CD14-positive monocyte (primary cell): ENCODE results near the gene CCDC70. TPM values are rescaled to one million over a fixed set of nuclear protein-coding genes. Genes with fewer than 3 reads are reported as not detected.

Source experiments
- DNase-seq, 3 donors: peaks; one replicate each; pipeline ENCODE4 v3.0.0-alpha.2; 2011 to 2022
- H2AFZ ChIP-seq: 2 replicates; pipeline ENCODE4 v1.6.0; 2012; ENCODE audit warnings: mild to moderate bottlenecking, low read depth, low read length, inconsistent platforms; ENCODE audit not compliant: insufficient read depth, poor library complexity, severe bottlenecking
- H3K27ac ChIP-seq, 2 donors: 1 replicate in 1 of 2; 2 replicates in 1 of 2; pipeline ENCODE4 v1.5.1; 2012 to 2013; ENCODE audit warnings: low read length in 2 of 2, control low read depth in 1 of 2, inconsistent platforms in 1 of 2, low read depth in 1 of 2, mild to moderate bottlenecking in 1 of 2
- H3K27me3 ChIP-seq, 2 donors: one replicate each; pipeline versions ENCODE4 v1.6.0 to v1.6.1; 2011 to 2013; ENCODE audit warnings: low read length in 2 of 2; ENCODE audit not compliant: control insufficient read depth in 2 of 2, insufficient read depth in 2 of 2
- H3K36me3 ChIP-seq, 2 donors: replicated peaks in 1 of 2; 1 replicate in 1 of 2; 2 replicates in 1 of 2; pipeline versions ENCODE4 v1.5.1 to v1.6.1; 2012 to 2013; ENCODE audit warnings: low read length in 2 of 2, control low read depth in 1 of 2, inconsistent platforms in 1 of 2, mild to moderate bottlenecking in 1 of 2; ENCODE audit not compliant: insufficient read depth in 2 of 2, control insufficient read depth in 1 of 2
- H3K4me1 ChIP-seq, 2 donors: 1 replicate in 1 of 2; 2 replicates in 1 of 2; pipeline versions ENCODE4 v1.5.1 to v1.6.1; 2012 to 2013; ENCODE audit warnings: low read length in 2 of 2, control low read depth in 1 of 2, inconsistent platforms in 1 of 2, mild to moderate bottlenecking in 1 of 2, moderate library complexity in 1 of 2; ENCODE audit not compliant: insufficient read depth in 2 of 2, control insufficient read depth in 1 of 2
- H3K4me2 ChIP-seq: replicated peaks from 2 replicates; pipeline ENCODE3; 2012; ENCODE audit warnings: low read length, moderate library complexity, mild to moderate bottlenecking; ENCODE audit not compliant: poor library complexity, severe bottlenecking; ENCODE audit errors: extremely low read depth
- H3K4me3 ChIP-seq, 3 experiments: fragments of 200-600 bp in 1 of 3; sonication (generic) in 1 of 3; replicated peaks in 1 of 3; 1 replicate in 2 of 3; 2 replicates in 1 of 3; pipeline ENCODE4 v1.5.1; 2011 to 2013; ENCODE audit warnings: low read length in 3 of 3, mild to moderate bottlenecking in 3 of 3, control low read depth in 2 of 3, low read depth in 2 of 3, inconsistent platforms in 1 of 3, moderate library complexity in 1 of 3
- H3K79me2 ChIP-seq: 2 replicates; pipeline ENCODE4 v1.6.0; 2012; ENCODE audit warnings: mild to moderate bottlenecking, control low read depth, inconsistent platforms, low read length, moderate library complexity; ENCODE audit not compliant: insufficient read depth
- H3K9ac ChIP-seq: 2 replicates; pipeline ENCODE4 v1.6.0; 2017; ENCODE audit warnings: low read length, mild to moderate bottlenecking; ENCODE audit not compliant: insufficient read depth, poor library complexity, severe bottlenecking
- H3K9me3 ChIP-seq, 2 donors: replicated peaks in 1 of 2; 1 replicate in 1 of 2; 2 replicates in 1 of 2; pipeline versions ENCODE4 v1.5.1 to v1.6.1; 2012 to 2013; ENCODE audit warnings: low read length in 2 of 2, control low read depth in 1 of 2; ENCODE audit not compliant: control insufficient read depth in 1 of 2, insufficient read depth in 1 of 2
- H4K20me1 ChIP-seq: 2 replicates; pipeline ENCODE4 v1.6.0; 2012; ENCODE audit warnings: mild to moderate bottlenecking, low read length, control low read depth, moderate library complexity; ENCODE audit not compliant: insufficient read depth
- H3K27ac Mint-ChIP-seq, 7 donors: one replicate each; pipeline ENCODE4 v1.8.0; 2020; ENCODE audit warnings: mild to moderate bottlenecking in 7 of 7, mixed read lengths in 7 of 7, moderate library complexity in 6 of 7, inconsistent platforms in 2 of 7
- H3K27me3 Mint-ChIP-seq, 3 donors: one replicate each; pipeline ENCODE4 v1.8.0; 2021 to 2022; ENCODE audit warnings: low read depth in 3 of 3, mild to moderate bottlenecking in 3 of 3, mixed read lengths in 3 of 3, moderate library complexity in 3 of 3, inconsistent platforms in 1 of 3
- H3K36me3 Mint-ChIP-seq, 2 donors: one replicate each; pipeline ENCODE4 v1.8.0; 2020; ENCODE audit warnings: mixed read lengths in 2 of 2, inconsistent platforms in 1 of 2, mild to moderate bottlenecking in 1 of 2
- H3K4me1 Mint-ChIP-seq: one replicate; pipeline ENCODE4 v1.8.0; 2020; ENCODE audit warnings: mild to moderate bottlenecking, mixed read lengths
- H3K4me3 Mint-ChIP-seq, 2 donors: one replicate each; pipeline ENCODE4 v1.8.0; 2020; ENCODE audit warnings: mild to moderate bottlenecking in 2 of 2, mixed read lengths in 2 of 2, moderate library complexity in 1 of 2
- H3K9me3 Mint-ChIP-seq, 7 donors: one replicate each; pipeline ENCODE4 v1.8.0; 2020 to 2022; ENCODE audit warnings: mixed read lengths in 7 of 7, mild to moderate bottlenecking in 6 of 7, moderate library complexity in 6 of 7, inconsistent platforms in 2 of 7
- WGBS: methylation state at CpG from one replicate; pipeline ENCODE4 v1.1.5; 2013; ENCODE audit warnings: missing lambda C conversion rate; ENCODE audit not compliant: insufficient coverage; 5-methylcytosine and 5-hydroxymethylcytosine counted together
- intact Hi-C, 2 donors: fragments of 100-400 bp; cut with micrococcal nuclease; formaldehyde crosslinking; loops; one replicate each; pipeline versions ENCODE4 v1.15.0 to v1.15.1; 2023
- polyA plus RNA-seq, 3 donors: library from polyadenylated mRNA; depleted of rRNA in 1 of 3; unstranded in 2 of 3; stranded (reverse) in 1 of 3; fragments of 300-500 nt in 2 of 3; fragments of >200 nt in 1 of 3; fragmentation: Illumina TruSeq in 2 of 3; gene quantifications; 1 replicate in 2 of 3; 2 replicates in 1 of 3; pipeline ENCODE4 v1.2.3, GENCODE V29; 2012 to 2021
- TF ChIP-seq, protein P1 (sequence below): fragments of 200-600 bp; IDR thresholded peaks from one replicate; pipeline ENCODE4 v1.8.0; 2022; ENCODE audit warnings: antibody characterized with exemption, mild to moderate bottlenecking

CCDC70 gene
- polyA plus RNA-seq, 3 donors: not detected

DNA sequence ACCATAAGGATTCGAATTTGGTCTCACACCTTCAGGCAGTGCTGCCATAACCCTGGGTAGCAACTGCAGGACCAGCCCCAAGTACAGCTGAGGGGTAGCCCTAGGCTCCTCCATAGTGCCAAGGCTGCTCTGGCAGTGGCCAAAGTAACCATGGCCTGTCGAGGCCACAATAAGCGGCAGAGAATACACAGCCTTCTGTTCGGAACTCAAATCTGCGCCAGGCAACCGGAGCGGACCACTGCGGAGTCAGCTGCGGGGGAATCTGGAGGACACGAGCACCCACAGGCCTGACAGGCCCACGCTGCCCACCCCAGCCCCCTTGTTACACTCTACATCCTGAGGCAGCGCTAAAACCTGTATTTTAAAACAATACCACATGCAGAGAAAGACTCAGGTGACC, 48.7 kb downstream of the CCDC70 start:
- no peak overlapping the region for H2AFZ ChIP-seq
- H3K27ac ChIP-seq: no peak overlapping the region
- Mint-ChIP-seq H3K9me3 (peaks cover 0 to 3% (median 0%) of the 10 kb centered on the region in 7 donors), H3K36me3 (no peaks in the 10 kb centered on the region), H3K4me3 (no peak overlapping the region), H3K4me1 (peaks cover 9% of the 10 kb centered on the region), H3K27ac (no peak overlapping the region), H3K27me3 (peaks cover 0 to 3% (median 1%) of the 10 kb centered on the region in 3 donors)
- no peak for DNase-seq
- H3K9ac ChIP-seq: no peak overlapping the region
- TF ChIP-seq, protein P1, sequence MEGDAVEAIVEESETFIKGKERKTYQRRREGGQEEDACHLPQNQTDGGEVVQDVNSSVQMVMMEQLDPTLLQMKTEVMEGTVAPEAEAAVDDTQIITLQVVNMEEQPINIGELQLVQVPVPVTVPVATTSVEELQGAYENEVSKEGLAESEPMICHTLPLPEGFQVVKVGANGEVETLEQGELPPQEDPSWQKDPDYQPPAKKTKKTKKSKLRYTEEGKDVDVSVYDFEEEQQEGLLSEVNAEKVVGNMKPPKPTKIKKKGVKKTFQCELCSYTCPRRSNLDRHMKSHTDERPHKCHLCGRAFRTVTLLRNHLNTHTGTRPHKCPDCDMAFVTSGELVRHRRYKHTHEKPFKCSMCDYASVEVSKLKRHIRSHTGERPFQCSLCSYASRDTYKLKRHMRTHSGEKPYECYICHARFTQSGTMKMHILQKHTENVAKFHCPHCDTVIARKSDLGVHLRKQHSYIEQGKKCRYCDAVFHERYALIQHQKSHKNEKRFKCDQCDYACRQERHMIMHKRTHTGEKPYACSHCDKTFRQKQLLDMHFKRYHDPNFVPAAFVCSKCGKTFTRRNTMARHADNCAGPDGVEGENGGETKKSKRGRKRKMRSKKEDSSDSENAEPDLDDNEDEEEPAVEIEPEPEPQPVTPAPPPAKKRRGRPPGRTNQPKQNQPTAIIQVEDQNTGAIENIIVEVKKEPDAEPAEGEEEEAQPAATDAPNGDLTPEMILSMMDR: no peak
- intact Hi-C loops: no loop called here
- no peaks in the 10 kb centered on the region for H4K20me1 ChIP-seq
- H3K9me3 ChIP-seq: no peaks in the 10 kb centered on the region
- no peak overlapping the region for H3K4me2 ChIP-seq
- no peak overlapping the region for H3K4me3 ChIP-seq
- WGBS: 95% methylated on average over 11 of the region's 12 CpGs
- no peaks in the 10 kb centered on the region for H3K27me3 ChIP-seq
- H3K79me2 ChIP-seq: no peaks in the 10 kb centered on the region
- no peaks in the 10 kb centered on the region for H3K36me3 ChIP-seq
- no peaks in the 10 kb centered on the region for H3K4me1 ChIP-seq

DNA sequence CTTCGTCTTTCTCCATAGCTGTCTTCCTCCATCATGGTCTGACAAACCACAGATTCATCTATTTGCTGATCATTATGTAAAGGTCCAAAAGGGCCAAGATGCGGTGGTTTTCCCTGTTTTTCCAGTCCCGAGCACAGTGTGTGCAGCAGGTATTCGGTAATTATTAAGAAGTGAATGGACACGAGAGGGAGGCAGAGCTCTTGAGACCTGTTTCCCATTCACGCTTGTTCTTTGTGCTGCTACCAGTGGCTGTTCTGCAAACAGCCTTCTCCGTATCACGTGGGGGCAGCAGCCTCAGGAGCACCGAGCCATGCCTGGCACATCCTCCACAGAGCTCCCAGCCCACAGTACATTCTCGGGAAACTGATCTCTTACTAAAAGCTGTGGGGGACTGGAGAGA, 50.3 kb downstream of the CCDC70 start:
- Histone ChIP-seq H3K9me3 (no peaks in the 10 kb centered on the region), H3K27me3 (no peaks in the 10 kb centered on the region), H3K4me1 (no peaks in the 10 kb centered on the region), H3K9ac (no peak overlapping the region), H3K4me3 (no peak overlapping the region), H2AFZ (peak overlapping the region; percentile 19), H4K20me1 (no peaks in the 10 kb centered on the region), H3K36me3 (no peaks in the 10 kb centered on the region), H3K79me2 (no peaks in the 10 kb centered on the region), H3K27ac (no peak overlapping the region), H3K4me2 (no peak overlapping the region)
- no peak for DNase-seq
- peaks cover 4% of the 10 kb centered on the region for H3K4me1 Mint-ChIP-seq
- TF ChIP-seq, protein P1: no peak
- H3K9me3 Mint-ChIP-seq: peaks cover 0 to 3% (median 0%) of the 10 kb centered on the region in 7 donors
- H3K27ac Mint-ChIP-seq: no peak overlapping the region
- no peak overlapping the region for H3K4me3 Mint-ChIP-seq
- H3K27me3 Mint-ChIP-seq: peaks cover 0 to 3% (median 1%) of the 10 kb centered on the region in 3 donors
- intact Hi-C loops: no loop called here
- no peaks in the 10 kb centered on the region for H3K36me3 Mint-ChIP-seq
- 73% methylated on average over 3 of the region's 10 CpGs for WGBS
